Stimulated activated CD8-positive, alpha-beta memory T cell treated with anti-CD3 and anti-CD28 coated beads, Interleukin-7, amount 100 ng/mL, for 48 hours (primary cell): ENCODE measurements around the gene HNMT.
"Not testable (repeated sequence)": the region's sequence is repeated elsewhere in the genome, so short reads cannot be mapped to it uniquely, and the experiment has no call there.

Source experiments
- DNase-seq, 2 donors: peaks; one replicate each; pipeline ENCODE4 v3.0.0-alpha.2; 2020; ENCODE audit warnings: low read depth in 1 of 2; ENCODE audit errors: extremely low read depth in 1 of 2

Gene HNMT

GRCh38 chr2:137973280-137973679 lies 9.0 kb downstream of the HNMT start:
- no peak for DNase-seq

- no peak for DNase-seq
Measured at GRCh38 chr2:137975280-137976271, 11.3 kb downstream of the HNMT start.

GRCh38 chr2:137976274-137976673 lies 12.0 kb downstream of the HNMT start:
- DNase-seq, result no peak

DNA sequence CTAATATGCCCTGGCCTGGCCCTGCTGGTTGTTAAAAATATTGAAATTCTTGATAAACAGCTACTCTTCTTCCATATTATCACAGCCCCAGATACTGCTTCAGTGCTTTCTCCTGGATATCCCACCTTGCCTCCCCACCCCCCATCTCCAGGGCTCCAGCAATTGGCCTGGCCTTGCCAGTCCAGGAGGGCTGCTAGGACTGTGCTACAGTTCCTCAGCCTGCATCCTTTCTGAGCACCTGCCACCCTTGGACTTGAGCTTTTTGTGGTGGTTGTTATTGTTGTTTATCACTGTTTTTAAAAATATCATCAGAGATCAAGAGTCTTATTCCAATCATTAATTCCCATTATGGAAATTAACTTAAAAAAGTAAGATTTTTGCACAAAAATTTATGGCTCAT lies 13.5 kb downstream of the HNMT start:
- DNase-seq, result no peak

DNA sequence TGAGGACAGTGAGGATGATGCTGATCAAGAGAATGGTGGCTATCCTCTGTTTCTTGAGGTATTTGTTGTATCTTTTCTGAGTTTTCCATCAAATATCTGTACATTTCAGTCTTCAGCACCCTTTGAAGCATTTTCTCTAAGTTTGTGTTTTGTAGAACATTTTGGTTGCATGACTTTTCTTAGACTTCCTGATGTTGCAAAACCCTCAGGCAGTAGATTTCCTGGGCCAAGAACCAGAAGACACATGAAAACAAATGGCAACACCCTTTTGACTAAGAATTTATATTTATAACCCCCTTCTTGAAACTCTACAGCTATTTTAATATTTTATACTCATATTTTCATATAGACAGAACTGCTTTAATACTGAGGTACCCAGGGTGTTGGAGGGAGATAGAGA lies 16.2 kb downstream of the HNMT start:
- no peak for DNase-seq

GRCh38 chr2:137981112-137981656 lies 16.9 kb downstream of the HNMT start:
- DNase-seq, result no peak

DNA sequence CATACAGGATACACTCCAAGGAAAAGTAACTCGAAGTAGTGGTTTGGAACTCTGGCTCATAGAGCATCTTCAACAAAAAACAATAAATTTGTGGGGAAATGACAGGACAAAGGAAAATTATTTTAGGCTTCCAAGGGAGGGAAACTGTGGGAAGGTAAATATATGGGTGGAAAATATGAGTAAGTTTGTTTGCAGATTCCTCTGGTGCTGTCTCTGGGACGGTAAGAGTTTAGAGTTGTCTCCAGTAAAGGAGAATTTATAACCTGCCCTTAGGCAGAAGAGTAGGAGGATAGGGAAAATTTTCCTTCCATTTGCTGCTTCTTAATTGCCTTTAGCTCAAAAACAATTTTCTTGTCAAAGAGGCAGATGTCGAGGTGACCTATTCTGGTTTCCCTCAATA lies 19.3 kb downstream of the HNMT start:
- DNase-seq, result no peak

DNA sequence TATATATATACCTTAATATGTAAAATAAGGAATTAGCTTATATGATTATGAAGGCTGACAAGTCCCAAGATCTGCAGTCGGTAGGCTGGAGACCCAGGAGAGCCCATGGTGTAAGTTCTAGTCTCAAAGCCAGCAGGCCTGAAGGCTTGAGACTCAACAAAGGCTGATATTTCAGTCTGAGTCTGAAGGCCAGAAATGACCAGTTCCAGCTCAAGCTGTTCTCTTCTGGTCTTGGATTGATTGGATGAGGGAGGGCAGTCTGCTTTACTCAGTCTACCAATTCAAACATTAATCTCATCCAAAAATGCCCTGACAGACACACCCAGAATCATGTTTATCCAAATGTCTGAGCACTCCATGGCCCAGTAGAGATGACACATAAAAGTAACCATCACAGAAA lies 22.0 kb downstream of the HNMT start:
- DNase-seq, result no peak

DNA sequence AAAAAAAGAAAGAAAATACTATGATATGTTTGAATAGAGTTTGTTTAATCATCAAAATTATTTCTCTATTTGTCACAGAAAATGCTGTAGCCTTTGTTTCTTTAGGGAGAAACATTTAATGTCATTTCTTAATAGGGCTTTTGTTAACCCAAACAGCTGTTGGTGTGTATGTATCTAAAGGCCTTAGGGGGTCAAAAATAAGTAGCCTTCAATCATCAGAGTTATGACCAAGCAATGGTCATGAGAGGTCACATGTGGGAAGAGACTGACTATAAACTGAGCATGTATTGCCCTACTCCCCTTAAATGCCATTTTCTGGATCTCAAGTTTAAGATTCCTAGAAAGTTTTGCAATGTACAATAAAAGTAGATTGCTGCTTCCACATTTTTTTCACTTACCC lies 22.7 kb downstream of the HNMT start:
- DNase-seq, result no peak

DNA sequence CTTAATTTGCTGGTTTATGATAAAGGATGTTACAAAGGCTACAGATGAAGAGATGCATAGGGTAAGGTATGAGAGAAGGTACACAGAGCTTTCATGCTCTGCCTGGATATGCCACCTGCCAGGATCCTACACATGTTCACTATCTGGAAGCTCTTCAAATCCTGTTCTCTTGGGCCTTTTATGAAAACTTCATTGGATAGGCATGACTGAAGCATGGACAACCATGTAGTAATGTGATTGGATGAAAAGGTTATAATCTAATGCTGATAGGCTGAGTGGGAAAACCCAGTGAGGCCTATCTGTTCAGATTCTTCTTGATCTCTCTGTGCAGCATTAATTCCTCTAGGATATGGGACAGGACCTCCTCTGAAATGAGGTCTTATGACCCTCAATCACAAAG lies 26.8 kb downstream of the HNMT start:
- DNase-seq, result no peak

DNA sequence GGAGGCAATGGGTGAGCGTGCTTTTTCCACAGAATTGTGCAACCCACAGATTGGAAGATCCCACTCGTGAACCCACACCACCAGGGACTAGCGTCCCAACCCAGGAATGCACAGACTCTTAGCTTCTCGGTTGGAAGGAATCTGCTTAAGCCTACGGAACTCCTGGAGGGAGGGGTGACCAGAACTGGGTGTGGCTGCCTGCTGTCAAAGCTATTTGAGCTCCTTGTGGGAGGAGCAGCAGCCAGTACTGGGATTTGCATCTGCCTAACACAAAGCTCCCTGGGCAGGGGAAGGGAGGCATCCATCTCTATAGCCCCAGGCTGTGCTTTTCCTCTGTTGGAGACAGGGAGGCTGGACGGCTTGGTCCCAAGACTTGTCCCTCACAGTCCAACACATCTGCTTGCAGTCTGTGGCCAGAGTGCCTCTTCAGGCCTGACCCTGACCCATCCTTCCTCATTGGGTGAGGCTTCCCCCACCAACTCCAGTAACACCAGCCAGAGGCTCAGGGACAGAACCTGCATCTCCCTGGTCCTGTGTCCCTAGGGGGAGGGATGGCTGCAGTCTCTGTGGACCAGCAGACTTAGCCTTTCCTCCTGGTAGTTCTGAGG lies 27.9 kb downstream of the HNMT start:
- no peak for DNase-seq

DNA sequence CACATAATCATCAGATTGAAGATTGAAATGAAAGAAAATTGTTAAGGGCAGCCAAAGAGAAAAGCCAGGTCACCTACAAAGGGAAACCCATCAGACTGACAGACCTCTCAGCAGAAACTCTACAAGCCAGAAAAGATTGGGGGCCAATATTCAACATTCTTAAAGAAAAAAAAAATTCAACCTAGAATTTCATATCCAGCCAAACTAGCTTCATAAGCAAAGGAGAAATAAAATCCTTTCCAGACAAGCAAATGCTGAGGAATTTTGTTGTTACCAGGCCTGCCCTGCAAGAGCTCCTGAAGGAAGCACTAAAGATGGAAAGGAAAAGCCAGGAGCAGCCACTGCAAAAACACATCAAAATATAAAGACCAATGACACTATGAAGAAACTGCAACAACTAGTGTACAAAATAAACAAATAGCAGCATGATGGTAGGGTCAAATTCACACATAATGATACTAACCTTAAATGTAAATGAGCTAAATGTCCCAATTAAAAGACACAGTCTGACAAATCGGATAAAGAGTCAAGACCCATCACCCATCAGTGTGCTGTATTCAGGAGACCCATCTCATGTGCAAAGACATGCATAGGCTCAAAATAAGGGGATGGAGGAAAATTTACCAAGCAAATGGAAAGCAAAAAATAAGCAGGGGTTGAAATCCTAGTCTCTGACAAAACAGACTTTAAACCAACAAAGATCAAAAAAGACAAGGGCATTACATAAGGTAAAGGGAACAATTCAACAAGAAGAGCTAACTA lies 29.6 kb downstream of the HNMT start:
- DNase-seq, result not testable (repeated sequence)

DNA sequence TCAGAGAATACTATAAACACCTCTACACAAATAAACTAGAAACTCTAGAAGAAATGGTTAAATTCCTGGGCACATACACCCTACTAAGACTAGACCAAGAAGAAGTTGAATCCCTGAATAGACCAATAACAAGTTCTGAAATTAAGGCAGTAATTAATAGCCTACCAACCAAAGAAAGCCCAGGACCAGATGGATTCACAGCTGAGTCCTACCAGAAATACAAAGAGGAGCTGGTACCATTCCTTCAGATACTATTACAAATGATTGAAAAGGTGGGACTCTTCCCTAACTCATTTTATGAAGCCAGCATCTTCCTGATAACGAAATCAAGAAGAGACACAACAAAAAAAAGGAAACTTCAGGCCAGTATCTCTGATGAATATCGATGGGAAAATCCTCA lies 31.1 kb downstream of the HNMT start:
- DNase-seq, result not testable (repeated sequence)

- DNase-seq, result not testable (repeated sequence)
Measured at GRCh38 chr2:137996158-137996557, 31.9 kb downstream of the HNMT start.

DNA sequence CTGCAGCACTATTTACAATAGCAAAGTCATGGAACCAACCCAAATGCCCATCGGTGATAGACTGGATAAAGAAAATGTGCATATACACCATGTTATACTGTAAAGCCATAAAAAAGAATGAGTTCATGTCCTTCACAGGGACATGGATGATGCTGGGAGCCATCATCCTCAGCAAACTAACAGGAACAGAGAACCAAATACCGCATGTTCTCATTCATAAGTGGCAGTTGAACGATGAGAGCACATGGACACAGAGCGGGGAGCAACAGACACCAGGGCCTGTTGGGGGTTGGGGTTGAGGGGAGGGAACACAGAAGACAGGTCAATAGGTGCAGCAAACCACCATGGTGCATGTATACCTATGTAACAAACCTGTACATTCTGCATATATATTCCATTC lies 33.5 kb downstream of the HNMT start:
- DNase-seq, result no peak

- no peak for DNase-seq
Measured at GRCh38 chr2:137998503-137998902, 34.2 kb downstream of the HNMT start.

GRCh38 chr2:137999273-137999672 lies 35.0 kb downstream of the HNMT start:
- DNase-seq, result no peak

- no peak for DNase-seq
Measured at GRCh38 chr2:138000009-138000408, 35.7 kb downstream of the HNMT start.

DNA sequence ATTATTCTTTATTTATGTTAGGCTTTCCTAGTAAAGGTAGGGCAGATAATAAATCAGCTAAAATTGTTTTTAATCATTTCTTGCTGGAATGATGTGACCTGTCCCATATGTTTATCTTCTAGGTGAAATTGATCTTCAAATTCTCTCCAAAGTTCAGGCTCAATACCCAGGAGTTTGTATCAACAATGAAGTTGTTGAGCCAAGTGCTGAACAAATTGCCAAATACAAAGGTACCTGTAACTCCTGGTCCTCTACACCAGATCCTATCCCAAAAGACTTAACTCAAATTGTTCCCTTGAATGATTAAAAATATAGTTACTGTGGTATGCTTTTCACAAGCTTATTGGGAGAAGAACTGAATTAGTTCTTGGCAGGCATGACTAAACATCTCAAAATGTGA lies 36.5 kb downstream of the HNMT start:
- no peak for DNase-seq

DNA sequence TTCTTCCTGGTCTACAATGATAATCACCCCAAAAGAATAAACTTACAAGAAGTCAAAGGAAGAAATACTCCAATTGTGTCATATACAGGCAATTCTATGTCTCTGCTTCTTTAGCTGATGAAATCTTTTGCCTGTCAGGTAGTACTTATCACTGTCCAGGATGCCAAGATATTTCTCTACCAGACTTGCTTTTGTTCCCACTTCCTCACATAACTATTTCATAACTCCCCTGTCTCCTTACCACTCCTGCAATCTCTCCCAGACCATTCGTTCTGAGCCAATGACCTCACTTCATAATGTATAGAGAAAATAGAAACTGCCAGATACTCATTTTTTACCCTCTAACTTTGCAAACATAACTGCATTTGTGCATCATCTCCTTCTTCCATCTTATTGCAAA lies 39.1 kb downstream of the HNMT start:
- no peak for DNase-seq

GRCh38 chr2:138007431-138007830 lies 43.2 kb downstream of the HNMT start:
- no peak for DNase-seq
